NCI-H1930 (cell line): ENCODE data around the gene ANKRD35.

Source experiments
- DNase-seq, 2 experiments: peaks; one replicate each; lab custom pipeline; 2025; lab: John Stamatoyannopoulos, UW

The ANKRD35 gene

GRCh38 chr1:145893306-145894055 lies 7.8 kb upstream of the ANKRD35 start:
- DNase-seq, result no peak

- DNase-seq, result no peak
These were observed 6.9 kb upstream of the ANKRD35 start for GRCh38 chr1:145892486-145893087.

GRCh38 chr1:145891587-145892485 lies 6.2 kb upstream of the ANKRD35 start:
- peak; percentile 94 to 96 for DNase-seq

DNA sequence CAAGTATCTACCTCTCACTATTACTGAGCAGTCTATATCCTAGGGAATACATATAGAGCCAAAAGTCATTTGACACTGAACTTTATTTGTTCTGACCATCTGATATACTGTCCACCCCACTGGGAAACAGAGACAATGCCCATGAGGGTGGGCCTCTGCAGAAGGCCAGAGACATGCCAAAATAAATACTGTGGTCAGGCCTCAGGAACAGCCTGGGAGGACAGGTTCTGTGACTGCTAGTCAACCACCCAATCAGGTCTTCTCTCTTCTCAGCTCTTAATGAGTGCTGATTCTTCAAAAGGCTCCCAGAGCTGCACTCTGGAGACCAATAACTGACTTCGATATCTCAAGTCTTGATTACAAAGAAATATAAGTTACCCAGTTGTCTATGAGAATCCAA lies 5.5 kb upstream of the ANKRD35 start:
- no peak for DNase-seq

- peak; percentile 29 to 49 for DNase-seq
These were observed 4.1 kb upstream of the ANKRD35 start for GRCh38 chr1:145889722-145890121.

DNA sequence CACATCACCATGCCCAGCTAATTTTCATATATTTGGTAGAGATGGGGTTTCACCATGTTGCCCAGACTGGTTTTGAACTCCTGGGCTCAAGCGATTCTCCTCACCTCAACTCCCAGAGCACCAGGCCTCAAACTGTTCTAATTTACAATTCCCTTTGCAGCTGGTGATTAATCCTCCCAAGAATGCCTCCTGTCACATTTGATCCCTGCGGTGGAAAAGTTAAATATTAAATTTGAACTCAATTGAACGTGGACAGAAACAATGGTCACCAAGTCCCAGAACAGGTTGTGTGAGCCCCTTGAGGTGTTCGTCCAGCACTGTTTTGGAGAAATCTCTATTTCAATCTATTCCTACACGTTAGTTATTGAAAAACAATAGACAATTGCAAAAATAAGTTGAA lies 2.0 kb upstream of the ANKRD35 start:
- DNase-seq, result no peak

DNA sequence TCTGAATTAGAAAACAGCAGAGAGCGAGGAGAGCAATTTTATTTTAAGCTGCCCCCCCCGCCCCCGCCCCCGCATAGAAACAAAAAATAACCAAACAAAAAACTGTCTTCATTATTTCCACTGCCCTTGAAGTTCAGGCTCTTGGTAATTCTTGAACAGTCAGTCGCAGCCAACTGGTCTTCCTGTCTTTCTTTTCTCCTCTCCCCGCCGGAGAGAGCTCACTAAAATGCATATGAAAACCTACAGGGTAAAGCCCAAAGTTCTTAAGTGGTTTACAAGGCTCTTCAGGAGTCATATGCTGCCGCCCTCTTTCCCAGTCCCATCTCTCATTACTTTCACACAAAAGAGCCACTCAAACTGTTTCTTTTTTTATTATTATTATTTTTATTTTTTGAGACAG lies 1.1 kb upstream of the ANKRD35 start:
- no peak for DNase-seq

- no peak for DNase-seq
These were observed 724 bp upstream of the ANKRD35 start for GRCh38 chr1:145886390-145886789.

DNA sequence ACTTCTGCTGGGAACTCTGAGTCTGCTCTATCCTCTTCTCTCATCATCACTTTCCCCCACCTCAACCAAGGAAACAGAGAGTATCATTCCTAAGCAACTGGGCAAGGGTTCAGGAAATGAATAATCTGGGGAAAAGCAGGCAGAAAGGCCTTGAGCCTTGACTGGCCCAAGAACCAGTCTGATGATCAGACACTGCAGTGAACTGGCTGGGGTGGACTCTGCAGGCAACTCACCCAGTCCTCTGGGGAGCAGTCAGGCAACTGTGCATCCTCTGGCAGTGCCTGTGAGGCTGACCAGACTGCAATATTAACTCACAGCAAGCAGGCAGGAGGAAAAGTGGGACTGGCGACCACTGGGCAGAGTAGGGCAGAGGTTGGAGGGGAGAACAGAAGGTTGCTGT lies 991 bp downstream of the ANKRD35 start:
- no peak for DNase-seq

DNA sequence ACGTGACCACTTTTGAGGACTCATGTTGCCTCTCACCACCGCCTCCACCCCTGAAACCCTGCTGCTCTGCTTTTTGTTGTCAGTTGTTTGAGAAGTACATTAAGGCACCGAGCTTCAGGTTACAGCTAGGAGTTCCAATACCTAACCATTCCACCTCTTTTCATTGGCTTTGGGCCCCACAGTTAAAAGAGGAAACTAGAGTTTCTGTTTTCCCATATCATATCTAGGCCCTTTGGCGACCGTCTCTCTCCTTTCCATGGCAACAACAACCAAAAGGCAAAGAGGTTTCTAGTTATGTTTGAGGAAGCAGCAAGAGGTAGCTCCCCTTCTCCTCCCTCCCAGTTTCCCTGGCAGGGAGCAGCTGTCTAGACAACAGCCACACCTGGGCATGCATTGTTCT lies 5.9 kb downstream of the ANKRD35 start:
- peak; percentile 79 to 87 for DNase-seq

DNA sequence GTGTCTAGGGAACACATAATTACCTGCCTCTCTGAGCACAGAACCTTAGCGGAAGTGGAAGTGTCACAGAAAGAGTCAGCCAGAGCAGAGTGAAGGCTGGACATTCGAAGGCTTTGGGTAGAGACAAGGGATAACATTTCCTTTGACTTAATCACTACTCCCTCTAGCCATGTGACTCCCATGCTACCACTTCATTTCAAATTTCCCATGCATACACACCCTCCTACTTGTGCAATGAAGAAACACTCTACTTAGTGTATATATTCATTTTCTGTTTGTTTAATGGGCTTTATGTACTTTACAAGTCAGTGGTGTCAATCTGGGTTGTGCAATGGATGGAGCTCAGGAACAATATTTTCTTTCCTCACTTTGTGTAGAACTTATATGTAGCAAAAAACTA lies 6.9 kb downstream of the ANKRD35 start:
- DNase-seq, result no peak

- DNase-seq, result no peak
These were observed 7.7 kb downstream of the ANKRD35 start for GRCh38 chr1:145877923-145878486.

DNA sequence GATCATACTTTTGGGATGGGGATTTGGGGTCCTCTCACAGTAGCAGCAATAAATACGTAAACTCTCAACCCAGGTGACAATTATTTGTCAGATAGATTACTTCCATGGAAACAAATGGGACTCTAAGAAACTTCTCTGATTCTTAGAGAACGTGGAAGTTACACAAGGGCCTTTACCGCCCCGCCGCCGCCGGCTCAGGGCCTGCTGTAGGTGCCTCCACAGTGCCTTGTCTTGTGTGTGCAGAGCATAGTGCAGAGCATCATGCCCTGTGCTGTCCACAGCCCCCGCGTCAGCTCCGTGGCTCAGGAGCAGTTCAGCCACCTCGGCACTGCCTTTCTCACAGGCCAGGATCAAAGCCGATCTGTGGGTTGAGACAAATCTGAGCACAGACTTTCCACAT lies 11.0 kb downstream of the ANKRD35 start:
- DNase-seq, result no peak

- no peak for DNase-seq
These were observed 13.4 kb downstream of the ANKRD35 start for GRCh38 chr1:145871994-145872924.

DNA sequence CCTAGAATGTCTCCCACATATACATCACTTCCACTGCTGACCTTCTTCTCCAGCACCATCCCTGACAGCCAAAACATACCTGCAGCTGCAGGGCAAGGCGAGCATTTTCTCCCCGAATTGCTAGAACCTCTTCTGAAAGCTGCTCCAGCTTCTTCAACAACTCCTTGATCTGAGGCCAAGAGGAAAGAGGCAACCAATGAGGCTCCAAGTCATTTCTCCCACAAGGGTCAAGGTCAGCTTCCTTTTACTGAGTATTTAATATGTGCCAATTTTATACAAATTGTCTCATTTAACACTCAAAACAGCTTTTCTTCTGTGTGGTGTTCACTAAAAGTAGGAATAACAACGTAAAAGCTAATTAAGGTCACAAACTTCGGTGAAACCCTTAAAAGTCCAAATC lies 17.4 kb downstream of the ANKRD35 start:
- no peak for DNase-seq

DNA sequence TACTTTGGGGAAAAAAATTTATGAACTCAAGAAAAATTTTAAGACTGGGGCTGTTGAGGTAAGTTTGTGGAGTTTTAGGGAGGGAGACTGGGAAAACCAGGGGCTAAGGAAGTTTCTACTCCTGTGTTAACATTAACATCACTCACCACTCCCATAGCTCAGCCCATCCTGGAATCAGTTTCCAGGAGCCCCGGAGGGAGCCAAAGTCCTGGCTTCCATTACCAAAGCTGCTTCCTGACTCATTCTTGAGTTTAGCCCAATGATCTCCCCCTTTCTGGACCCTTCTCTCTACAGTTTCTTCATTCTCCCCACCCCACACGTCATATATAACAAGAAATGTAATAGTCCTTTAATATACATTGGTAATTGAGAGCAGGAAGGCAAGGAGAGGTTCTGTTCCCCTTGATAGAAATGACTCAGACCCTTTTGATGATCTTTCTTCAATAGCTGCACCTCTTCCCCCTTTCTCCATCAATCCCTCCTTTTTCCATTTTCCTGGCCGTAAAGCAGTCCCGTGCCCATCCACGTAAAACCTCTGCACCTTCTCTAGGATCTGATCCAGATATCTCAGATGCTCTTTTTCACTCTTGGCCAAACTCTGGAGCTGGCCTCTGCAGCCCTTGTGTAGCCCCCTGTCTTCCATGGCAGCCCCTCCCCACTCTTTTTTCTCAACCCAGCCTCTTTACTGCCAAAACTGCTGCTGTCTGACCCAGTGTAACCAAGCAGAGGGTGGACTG lies 22.2 kb downstream of the ANKRD35 start:
- no peak for DNase-seq

- DNase-seq, result peak; percentile 67 to 83
These were observed 26.1 kb downstream of the ANKRD35 start for GRCh38 chr1:145859491-145860023.

DNA sequence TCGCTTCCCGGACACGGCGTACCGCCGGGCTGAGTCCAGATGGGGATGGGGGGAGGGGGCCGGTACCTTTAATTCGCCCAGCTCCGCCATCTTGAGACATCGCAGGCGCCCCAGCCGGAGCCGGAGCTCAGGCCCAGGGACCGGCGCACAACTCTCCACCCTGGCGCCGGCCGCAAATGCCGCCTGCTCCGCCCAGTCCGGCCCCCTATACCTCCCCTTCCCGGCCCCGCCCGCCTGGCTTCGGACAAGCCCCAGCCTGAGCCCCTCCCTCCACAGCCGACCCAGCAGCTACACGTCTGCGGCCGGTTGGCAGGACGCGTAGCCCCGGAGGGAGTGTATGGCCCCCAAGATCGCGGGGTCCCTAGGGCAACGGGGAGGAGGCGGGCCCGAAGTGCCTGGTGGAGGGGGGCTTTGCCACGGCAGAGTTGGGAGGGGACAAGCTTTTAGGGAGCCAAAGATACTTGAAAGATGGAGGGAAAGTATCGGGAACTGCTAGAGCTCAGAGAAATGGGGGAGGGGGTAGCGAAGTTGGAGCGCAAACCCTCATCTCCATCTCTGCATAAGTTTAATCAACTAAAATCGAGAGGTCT lies 26.7 kb downstream of the ANKRD35 start, which contains the start of gene PIAS3:
Gene PIAS3 (minus strand): TSS at position 181 of the 590 bp plus-strand sequence. CDS start 91 bp downstream, at position 90.
- peak; percentile 80 to 82 for DNase-seq

GRCh38 chr1:145858238-145858900 lies 27.3 kb downstream of the ANKRD35 start:
- peak; percentile 48 to 52 for DNase-seq
